AG09309 (cell line): ENCODE measurements around the gene SORCS3.
A peak's percentile ranks its signal among the peaks of the same experiment; 100 is the strongest.

Source experiments
- DNase-seq: peaks from one replicate; pipeline ENCODE4 v3.0.0-alpha.2; 2010; ENCODE audit warnings: low read depth
- H3K4me3 ChIP-seq: 2 replicates; pipeline ENCODE4 v1.5.1; 2011; ENCODE audit warnings: mild to moderate bottlenecking, low read depth, low read length, moderate library complexity; ENCODE audit not compliant: control insufficient read depth
- TF ChIP-seq, protein P1 (sequence below): IDR thresholded peaks from 2 replicates; pipeline ENCODE4 v1.5.1; 2011; ENCODE audit warnings: mild to moderate bottlenecking, low read depth, low read length, inconsistent platforms; ENCODE audit not compliant: insufficient read depth, control insufficient read depth; ENCODE audit errors: missing control alignments

SORCS3 gene

DNA sequence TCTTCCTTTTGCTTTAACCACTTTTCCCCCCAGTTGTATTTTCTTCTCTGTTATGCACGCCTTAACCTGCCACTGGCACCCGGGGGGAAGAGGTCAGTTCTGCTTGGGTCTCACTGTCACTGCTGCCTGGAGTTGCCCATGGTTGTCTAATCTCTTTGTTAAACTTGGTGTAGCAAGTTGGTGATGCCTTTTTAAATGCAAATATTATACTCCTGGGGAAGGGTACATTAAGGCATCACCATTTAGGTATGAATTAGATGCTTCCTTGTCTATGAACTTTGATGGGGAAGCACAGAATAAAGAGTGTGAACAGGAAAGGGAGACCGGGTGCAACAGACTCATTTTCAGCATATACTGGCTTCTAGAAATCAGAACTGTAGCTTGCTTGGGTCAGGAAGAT is 9.1 kb upstream of the SORCS3 start:
- TF ChIP-seq, protein P1, sequence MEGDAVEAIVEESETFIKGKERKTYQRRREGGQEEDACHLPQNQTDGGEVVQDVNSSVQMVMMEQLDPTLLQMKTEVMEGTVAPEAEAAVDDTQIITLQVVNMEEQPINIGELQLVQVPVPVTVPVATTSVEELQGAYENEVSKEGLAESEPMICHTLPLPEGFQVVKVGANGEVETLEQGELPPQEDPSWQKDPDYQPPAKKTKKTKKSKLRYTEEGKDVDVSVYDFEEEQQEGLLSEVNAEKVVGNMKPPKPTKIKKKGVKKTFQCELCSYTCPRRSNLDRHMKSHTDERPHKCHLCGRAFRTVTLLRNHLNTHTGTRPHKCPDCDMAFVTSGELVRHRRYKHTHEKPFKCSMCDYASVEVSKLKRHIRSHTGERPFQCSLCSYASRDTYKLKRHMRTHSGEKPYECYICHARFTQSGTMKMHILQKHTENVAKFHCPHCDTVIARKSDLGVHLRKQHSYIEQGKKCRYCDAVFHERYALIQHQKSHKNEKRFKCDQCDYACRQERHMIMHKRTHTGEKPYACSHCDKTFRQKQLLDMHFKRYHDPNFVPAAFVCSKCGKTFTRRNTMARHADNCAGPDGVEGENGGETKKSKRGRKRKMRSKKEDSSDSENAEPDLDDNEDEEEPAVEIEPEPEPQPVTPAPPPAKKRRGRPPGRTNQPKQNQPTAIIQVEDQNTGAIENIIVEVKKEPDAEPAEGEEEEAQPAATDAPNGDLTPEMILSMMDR: no peak
- no peak for DNase-seq
- no peak overlapping the region for H3K4me3 ChIP-seq

DNA sequence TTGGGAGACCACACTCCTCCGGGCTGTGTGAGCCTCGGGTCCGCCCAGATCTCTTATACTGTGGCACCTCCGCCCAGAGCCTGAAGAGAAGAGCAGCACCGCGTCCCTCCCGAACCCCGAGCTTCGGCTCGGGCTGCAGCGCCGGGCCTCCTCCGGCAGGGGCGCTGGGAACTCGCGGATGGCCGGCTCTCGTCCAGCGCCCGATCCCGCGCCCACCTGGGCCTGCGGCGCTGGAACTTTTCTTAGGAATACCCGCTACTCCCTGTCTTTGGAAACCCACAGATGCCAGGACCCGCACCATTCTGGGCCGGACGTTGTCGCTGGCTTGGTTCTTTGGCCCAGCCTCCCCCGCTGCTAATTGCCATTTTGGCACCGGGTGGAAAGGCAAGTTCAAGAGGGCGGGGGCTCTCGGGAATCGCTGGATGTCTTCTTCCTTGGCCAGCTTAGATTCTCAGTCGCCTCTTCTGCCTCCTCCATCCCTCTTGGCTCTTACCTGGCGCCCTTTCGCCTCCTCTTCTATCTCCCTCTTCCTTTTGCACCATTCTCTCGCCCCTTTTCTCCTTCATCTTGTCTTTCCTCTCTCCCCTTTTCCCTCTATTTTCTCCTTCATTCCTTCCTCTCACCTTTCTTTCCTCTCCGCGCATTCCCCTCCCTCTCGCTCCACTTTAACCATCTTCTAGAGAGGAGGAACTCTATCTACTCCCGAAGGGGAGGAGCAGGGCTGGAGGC is 2.1 kb upstream of the SORCS3 start:
- TF ChIP-seq, protein P1: peak; percentile 42
- H3K4me3 ChIP-seq: peak overlapping the region; percentile 16

DNA sequence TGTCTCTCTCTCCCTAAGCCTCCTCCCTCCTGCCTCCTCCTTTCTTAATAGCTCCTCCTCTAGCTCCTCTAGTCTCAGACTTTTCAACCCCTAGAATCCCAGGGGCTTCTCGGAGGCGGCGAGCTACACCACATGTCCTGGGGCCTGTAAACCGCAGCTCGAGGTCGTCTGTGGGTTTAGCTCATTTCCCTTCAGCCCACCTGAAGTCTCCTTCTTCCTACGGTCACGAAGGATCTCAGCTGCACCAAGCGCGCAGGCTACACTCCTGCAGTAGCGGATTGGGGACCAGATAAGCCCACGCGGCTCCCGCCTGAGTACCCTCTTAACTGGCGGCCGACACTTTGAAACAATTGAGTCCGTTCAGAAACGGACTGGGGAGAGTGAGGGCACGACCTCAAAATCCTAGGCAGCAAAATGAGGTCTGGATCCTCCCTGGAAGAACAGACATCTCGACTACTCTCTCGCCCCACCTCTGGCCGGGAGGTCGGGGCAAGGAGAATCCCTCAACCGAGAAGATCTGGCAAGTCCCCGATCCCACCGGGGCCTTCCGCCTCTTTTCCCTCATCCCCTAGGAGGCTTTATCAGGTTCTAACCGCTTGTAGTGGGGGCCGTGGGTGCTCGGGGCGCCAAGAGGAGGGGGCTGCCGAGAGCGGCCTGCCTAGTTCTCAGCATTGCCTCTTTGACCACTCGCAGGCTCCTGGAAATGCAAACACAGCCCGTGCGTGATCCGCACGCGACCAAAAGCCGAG is 1.3 kb upstream of the SORCS3 start:
- no peak for DNase-seq
- TF ChIP-seq, protein P1: no peak
- no peak overlapping the region; the same call in 1 of the 2 replicates for H3K4me3 ChIP-seq

More for the DNA sequence above, 2.1 kb upstream of the SORCS3 start:
- no peak for DNase-seq

DNA sequence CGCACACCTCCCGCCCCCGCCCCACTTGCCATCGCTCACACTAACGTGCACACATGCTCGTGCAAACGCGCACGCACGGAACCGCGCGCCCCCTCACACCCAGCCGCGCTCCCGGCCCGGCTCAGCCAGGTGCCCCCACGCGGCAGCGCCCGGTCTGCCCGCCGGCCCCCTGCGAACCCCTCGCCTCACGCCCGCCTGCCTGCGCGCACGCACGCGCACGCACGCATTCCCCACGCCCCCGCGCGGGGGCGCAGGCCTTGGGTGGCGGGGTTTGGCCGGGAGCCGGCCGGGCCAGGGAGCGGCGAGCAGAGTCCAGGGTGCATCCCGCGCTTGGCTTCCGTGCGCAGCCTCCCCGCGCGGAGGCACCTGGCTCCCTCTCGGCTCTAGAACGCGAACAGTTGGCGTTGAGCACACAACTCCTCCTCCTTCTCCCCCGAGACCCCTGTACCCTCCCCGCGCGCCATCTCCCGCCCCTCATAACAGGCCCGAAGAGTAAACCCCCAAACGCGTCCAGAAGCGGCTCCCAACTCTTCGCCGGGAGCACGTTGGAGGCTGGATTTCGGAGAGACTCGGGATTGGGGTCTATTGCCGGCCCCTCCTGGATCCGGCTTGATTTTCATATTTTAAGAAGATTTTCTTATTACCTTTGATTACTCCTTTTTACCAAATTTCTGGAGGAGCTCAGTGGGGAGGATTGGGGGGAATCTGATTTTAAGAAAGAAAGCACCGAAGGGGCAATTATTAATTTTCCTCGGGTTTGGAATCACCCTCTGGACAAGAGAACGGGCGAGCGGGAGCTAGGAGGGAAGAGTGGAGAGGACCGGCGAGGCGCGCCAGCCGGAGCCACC is 527 bp upstream of the SORCS3 start:
- no peak overlapping the region; the same call in 1 of the 2 replicates for H3K4me3 ChIP-seq
- TF ChIP-seq, protein P1: no peak
- no peak for DNase-seq

DNA sequence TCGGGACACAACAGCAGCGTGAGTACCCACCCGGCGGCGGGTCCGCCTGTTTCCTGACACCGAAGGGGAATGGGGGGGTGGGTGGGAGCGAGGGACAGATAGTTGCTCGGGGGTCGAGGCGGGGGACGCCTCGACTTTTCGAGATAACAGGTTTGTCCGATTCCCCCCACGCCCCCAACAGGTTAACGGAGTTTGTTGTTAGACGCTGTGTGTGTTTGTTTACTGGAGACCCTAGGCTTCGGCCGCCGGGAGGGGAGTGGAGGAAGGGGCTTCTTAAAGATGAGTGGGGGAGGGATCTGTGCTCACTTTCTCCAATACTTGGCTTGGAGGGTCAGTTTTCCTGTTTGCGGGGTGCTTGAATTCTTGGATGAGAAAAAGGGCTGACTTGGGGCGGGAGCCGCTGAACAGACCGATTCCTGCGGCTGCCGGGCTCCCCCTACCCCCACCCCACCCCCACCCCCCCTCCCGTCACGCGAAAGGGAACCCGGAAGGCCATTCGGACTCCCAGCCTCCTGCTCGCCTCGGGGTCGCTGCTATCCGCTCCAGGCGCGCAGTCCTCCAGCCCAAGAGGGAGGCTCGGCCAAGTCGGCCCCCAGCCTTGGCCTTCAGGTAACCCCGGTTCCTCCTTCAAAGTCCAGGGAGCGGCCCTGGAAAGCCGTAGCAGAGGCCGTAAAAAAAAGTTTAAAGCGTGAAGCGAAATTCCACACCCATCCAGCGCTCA is 1.0 kb downstream of the SORCS3 start:
- peak overlapping the region; percentile 17 for H3K4me3 ChIP-seq
- TF ChIP-seq, protein P1: no peak

More for the DNA sequence above, 1.0 kb downstream of the SORCS3 start:
- DNase-seq: no peak
